Stimulated activated CD8-positive, alpha-beta memory T cell treated with anti-CD3 and anti-CD28 coated beads, Interleukin-12 subunit alpha, Interleukin-12 subunit beta, amount 100 ng/mL, for 24 hours (primary cell): ENCODE results near the gene RASGRF1.

Experiments used
- DNase-seq: peaks from one replicate; pipeline ENCODE4 v3.0.0-alpha.2; 2020; ENCODE audit errors: extremely low read depth

Gene RASGRF1

GRCh38 chr15:78955355-78955754 is 135.2 kb downstream of the RASGRF1 start:
- no peak for DNase-seq

GRCh38 chr15:78951841-78952238 is 138.7 kb downstream of the RASGRF1 start:
- no peak for DNase-seq

- DNase-seq = no peak
These were observed 139.4 kb downstream of the RASGRF1 start for GRCh38 chr15:78950902-78951840.

- DNase-seq = no peak
These were observed 140.2 kb downstream of the RASGRF1 start for GRCh38 chr15:78950343-78950742.

- DNase-seq = no peak
These were observed 141.1 kb downstream of the RASGRF1 start for GRCh38 chr15:78949461-78949860.

- no peak for DNase-seq
These were observed 143.1 kb downstream of the RASGRF1 start for GRCh38 chr15:78947506-78947905.

GRCh38 chr15:78946493-78946892 is 144.1 kb downstream of the RASGRF1 start:
- no peak for DNase-seq

- DNase-seq = peak; percentile 36
These were observed 145.7 kb downstream of the RASGRF1 start, which contains the start of gene CTSH for GRCh38 chr15:78944669-78945407. Gene CTSH, minus strand, starts transcription at chr15:78945046. Its CDS starts 65 bp downstream, at chr15:78944981.

- no peak for DNase-seq
These were observed 146.4 kb downstream of the RASGRF1 start for GRCh38 chr15:78944202-78944625.

- no peak for DNase-seq
These were observed 146.9 kb downstream of the RASGRF1 start for GRCh38 chr15:78943692-78944091.

GRCh38 chr15:78942741-78943140 is 147.8 kb downstream of the RASGRF1 start:
- no peak for DNase-seq

- no peak for DNase-seq
These were observed 151.7 kb downstream of the RASGRF1 start for GRCh38 chr15:78938658-78939488.

GRCh38 chr15:78937132-78937739 is 153.3 kb downstream of the RASGRF1 start:
- DNase-seq = no peak

GRCh38 chr15:78934655-78935023 is 155.9 kb downstream of the RASGRF1 start:
- no peak for DNase-seq

GRCh38 chr15:78933823-78934654 is 156.5 kb downstream of the RASGRF1 start:
- no peak for DNase-seq

GRCh38 chr15:78933187-78933822 is 157.3 kb downstream of the RASGRF1 start:
- DNase-seq = no peak

- DNase-seq = no peak
These were observed 158.2 kb downstream of the RASGRF1 start for GRCh38 chr15:78932258-78932808.

GRCh38 chr15:78931439-78932257 is 158.9 kb downstream of the RASGRF1 start:
- DNase-seq = no peak
